Chondrocyte (in vitro differentiated cells): ENCODE data around the gene ASB14. TPM values are rescaled to one million over a fixed set of nuclear protein-coding genes. Genes with fewer than 3 reads are reported as not detected.
A peak's percentile ranks its signal among the peaks of the same experiment; 100 is the strongest.

Source experiments
- DNase-seq: peaks from one replicate; pipeline ENCODE4 v3.0.0; 2021; ENCODE audit warnings: mixed read lengths, low spot score
- H3K27ac Mint-ChIP-seq: one replicate; pipeline ENCODE4 v1.8.0; 2021; ENCODE audit warnings: mild to moderate bottlenecking, moderate library complexity, mixed read lengths; ENCODE audit not compliant: unreplicated experiment
- H3K27me3 Mint-ChIP-seq: 2 replicates; pipeline ENCODE4 v1.8.0; 2021; ENCODE audit warnings: low read depth, mixed read lengths
- H3K36me3 Mint-ChIP-seq: 2 replicates; pipeline ENCODE4 v1.8.0; 2021; ENCODE audit warnings: low read depth, mixed read lengths
- H3K4me1 Mint-ChIP-seq: 2 replicates; pipeline ENCODE4 v1.8.0; 2021; ENCODE audit warnings: low read depth, mild to moderate bottlenecking, mixed read lengths
- H3K4me3 Mint-ChIP-seq: one replicate; pipeline ENCODE4 v1.8.0; 2021; ENCODE audit warnings: mild to moderate bottlenecking, moderate library complexity, mixed read lengths; ENCODE audit not compliant: unreplicated experiment
- H3K9me3 Mint-ChIP-seq: 2 replicates; pipeline ENCODE4 v1.8.0; 2021; ENCODE audit warnings: low read depth, mixed read lengths
- CTCF ChIP-seq: fragments of 200-600 bp; sonication (generic); IDR thresholded peaks from 2 replicates; pipeline ENCODE4 v1.5.0; 2021; ENCODE audit warnings: antibody characterized with exemption, mild to moderate bottlenecking, moderate library complexity
- total RNA-seq: library from RNA; stranded (reverse); gene quantifications from 3 replicates; pipeline ENCODE4 v1.2.1, GENCODE V29; 2021

The ASB14 gene
- total RNA-seq, 1 donor from 2014 or later: not detected

- no peak for DNase-seq
- Mint-ChIP-seq H3K4me1 (peaks cover 25% of the 10 kb centered on the region), H3K4me3 (no peak overlapping the region), H3K9me3 (no peaks in the 10 kb centered on the region), H3K27ac (no peak overlapping the region), H3K27me3 (no peaks in the 10 kb centered on the region), H3K36me3 (no peaks in the 10 kb centered on the region)
- no peak for TF ChIP-seq CTCF
Measured at GRCh38 chr3:57224856-57225255, 67.6 kb downstream of the ASB14 start.

- Mint-ChIP-seq H3K9me3 (no peaks in the 10 kb centered on the region), H3K4me1 (peaks cover 7% of the 10 kb centered on the region), H3K4me3 (no peak overlapping the region), H3K27ac (no peak overlapping the region), H3K27me3 (no peaks in the 10 kb centered on the region), H3K36me3 (no peaks in the 10 kb centered on the region)
- peak; percentile 81 for TF ChIP-seq CTCF
- no peak for DNase-seq
Measured at GRCh38 chr3:57221883-57222282, 70.6 kb downstream of the ASB14 start.

Other genes starting within 250 kb of the ASB14 start
- gene SPATA12, start 232.0 kb downstream of the ASB14 start, total RNA-seq: not detected in 3 replicates
- gene IL17RD, start 127.3 kb downstream of the ASB14 start, total RNA-seq: 5.1 to 6.3 TPM (median 6.1 TPM) in 3 replicates
- 0.77 to 1.7 TPM (median 1.2 TPM) in 3 replicates for gene HESX1, start 92.7 kb downstream of the ASB14 start, total RNA-seq
- 34.1 to 40.9 TPM (median 36.7 TPM) in 3 replicates for gene APPL1, start 65.0 kb downstream of the ASB14 start, total RNA-seq